Stomach (tissue), 4 donors: ENCODE results near the gene DMXL1.

Experiments used
- CTCF ChIP-seq, 7 experiments: fragments of 450-650 bp in 4 of 7; fragments of 200-600 bp in 3 of 7; sonication (generic) in 3 of 7; IDR thresholded peaks; one replicate each; pipeline ENCODE4 v1.5.1; 2016 to 2019; ENCODE audit warnings: antibody characterized with exemption in 7 of 7, control low read depth in 2 of 7, mild to moderate bottlenecking in 1 of 7
- POLR2A ChIP-seq, 4 donors: fragments of 450-650 bp; IDR thresholded peaks; one replicate each; pipeline ENCODE4 v1.6.1; 2016; ENCODE audit warnings: antibody characterized with exemption in 4 of 4, control low read depth in 2 of 4, mild to moderate bottlenecking in 1 of 4, moderate library complexity in 1 of 4
- POLR2AphosphoS5 ChIP-seq, 3 donors: sonication (generic); formaldehyde crosslinking; IDR thresholded peaks; one replicate each; pipeline ENCODE4 v1.6.1; 2016; ENCODE audit warnings: antibody characterized with exemption in 3 of 3

- TF ChIP-seq POLR2A (IDR thresholded peaks at IDR 0.05) (no peak), CTCF (IDR thresholded peaks at IDR 0.05) (no peak), POLR2AphosphoS5 (IDR thresholded peaks at IDR 0.05) (no peak)
Measured at GRCh38 chr5:119036101-119036762, 34.7 kb upstream of the DMXL1 start.
